GM23248 (cell line): ENCODE measurements around the gene PRLH.

Experiments
- EZH2 ChIP-seq: fragments of 200-600 bp; sonication (generic); IDR thresholded peaks from 2 replicates; pipeline ENCODE4 v1.6.1; 2018; ENCODE audit warnings: antibody characterized with exemption, mild to moderate bottlenecking; ENCODE audit not compliant: insufficient read depth, poor library complexity, severe bottlenecking
- EZH2phosphoT487 ChIP-seq: fragments of 200-600 bp; sonication (generic); IDR thresholded peaks from 2 replicates; pipeline ENCODE4 v1.6.1; 2018; ENCODE audit warnings: antibody characterized with exemption, moderate library complexity, mild to moderate bottlenecking, low read depth; ENCODE audit not compliant: insufficient read depth

DNA sequence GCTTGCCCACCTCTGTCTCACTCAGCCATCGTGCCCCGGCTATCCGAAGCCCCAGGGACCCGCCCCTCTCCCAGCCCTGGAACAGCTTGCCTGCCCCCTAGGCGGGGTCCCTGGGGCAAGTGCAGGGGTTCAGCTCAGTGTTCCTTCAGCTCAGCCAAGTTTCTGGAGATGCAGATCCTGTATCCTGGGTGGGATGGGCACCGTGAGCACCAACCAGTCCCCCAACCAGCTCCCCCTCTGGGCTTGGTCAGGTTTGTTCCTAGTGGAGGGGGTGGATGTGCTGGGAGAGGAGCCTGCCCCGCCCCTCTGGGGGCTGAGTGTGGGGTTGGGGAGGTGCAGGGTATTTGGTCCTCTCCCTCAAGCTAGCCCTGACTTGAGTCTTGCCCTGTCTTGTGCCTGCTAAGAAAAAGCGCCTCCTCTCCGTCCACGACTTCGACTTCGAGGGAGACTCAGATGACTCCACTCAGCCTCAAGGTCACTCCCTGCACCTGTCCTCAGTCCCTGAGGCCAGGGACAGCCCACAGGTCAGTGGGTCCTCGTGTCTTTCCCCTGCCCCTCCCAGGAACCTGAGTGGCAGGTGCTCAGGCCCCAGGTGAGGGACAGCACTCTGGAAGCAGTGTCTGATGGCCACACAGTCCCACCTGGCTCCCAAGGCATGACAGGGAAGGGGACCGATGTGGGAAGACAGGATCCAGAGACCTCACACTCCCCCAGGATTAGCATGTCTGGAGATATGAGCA is 46.7 kb upstream of the PRLH start:
- TF ChIP-seq EZH2 (no peak), EZH2phosphoT487 (no peak)
